ENCODE measurements around the gene SERPINE2.
"Not testable (repeated sequence)": the region's sequence is repeated elsewhere in the genome, so short reads cannot be mapped to it uniquely, and the experiment has no call there.

DNA sequence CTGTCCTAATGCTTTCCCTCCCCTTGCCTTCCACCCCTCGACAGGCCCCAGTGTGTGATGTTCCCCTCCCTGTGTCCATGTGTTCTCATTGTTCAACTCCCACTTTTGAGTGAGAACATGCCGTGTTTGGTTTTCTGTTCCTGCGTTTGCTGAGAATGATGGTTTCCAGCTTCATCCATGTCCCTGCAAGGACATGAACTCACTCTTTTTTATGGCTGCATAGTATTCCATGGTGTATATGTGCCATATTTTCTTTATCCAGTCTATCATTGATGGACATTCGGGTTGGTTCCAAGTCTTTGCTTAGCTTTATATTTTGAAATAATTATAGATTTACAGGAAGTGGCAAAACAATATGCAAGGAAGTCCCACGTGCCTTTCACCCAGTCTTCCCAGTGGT, 38.4 kb downstream of the SERPINE2 start:
- TF ChIP-seq, protein P1, sequence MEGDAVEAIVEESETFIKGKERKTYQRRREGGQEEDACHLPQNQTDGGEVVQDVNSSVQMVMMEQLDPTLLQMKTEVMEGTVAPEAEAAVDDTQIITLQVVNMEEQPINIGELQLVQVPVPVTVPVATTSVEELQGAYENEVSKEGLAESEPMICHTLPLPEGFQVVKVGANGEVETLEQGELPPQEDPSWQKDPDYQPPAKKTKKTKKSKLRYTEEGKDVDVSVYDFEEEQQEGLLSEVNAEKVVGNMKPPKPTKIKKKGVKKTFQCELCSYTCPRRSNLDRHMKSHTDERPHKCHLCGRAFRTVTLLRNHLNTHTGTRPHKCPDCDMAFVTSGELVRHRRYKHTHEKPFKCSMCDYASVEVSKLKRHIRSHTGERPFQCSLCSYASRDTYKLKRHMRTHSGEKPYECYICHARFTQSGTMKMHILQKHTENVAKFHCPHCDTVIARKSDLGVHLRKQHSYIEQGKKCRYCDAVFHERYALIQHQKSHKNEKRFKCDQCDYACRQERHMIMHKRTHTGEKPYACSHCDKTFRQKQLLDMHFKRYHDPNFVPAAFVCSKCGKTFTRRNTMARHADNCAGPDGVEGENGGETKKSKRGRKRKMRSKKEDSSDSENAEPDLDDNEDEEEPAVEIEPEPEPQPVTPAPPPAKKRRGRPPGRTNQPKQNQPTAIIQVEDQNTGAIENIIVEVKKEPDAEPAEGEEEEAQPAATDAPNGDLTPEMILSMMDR (IDR thresholded peaks at IDR 0.05) = not testable (repeated sequence)
- not testable (repeated sequence) for TF ChIP-seq POLR2A (IDR thresholded peaks at IDR 0.05)

Measured in heart left ventricle (tissue), 13 donors.